ENCODE results near the gene TC2N.

TC2N gene

DNA sequence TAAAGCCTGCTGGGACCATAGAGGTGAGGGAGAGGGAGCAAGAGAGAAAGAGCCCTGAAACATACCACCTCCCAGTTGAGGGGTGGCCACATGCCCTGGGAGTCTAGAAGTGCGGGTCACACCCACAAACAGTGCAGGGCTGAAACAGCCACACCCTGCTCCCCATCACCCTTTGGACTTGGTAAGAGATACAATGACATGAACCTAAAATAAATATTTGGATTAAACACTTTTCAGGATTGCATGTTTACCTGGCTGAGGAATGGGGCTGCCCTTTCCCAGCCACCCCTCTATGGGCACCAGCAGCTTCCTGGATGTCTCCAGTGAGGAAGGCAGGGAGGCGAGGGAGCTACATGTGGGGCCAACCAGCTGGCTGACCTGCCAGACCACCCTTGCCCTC, 39.0 kb upstream of the TC2N start:
- Histone ChIP-seq H4K20me1 (ENCODE audit: insufficient read depth, low read length) (no peaks in the 10 kb centered on the region), H3K36me3 (replicated peaks; ENCODE audit: low read depth, low read length) (no peaks in the 10 kb centered on the region), H3K9me3 (ENCODE audit: insufficient read depth, low read length) (no peaks in the 10 kb centered on the region), H3K79me2 (ENCODE audit: low read length) (no peaks in the 10 kb centered on the region), H3K4me1 (ENCODE audit: low read length) (peaks cover 4% of the 10 kb centered on the region), H2AFZ (ENCODE audit: low read depth, low read length) (no peak overlapping the region), H3K27ac (ENCODE audit: low read length) (no peak overlapping the region), H3K4me3 (ENCODE audit: low read length) (no peak overlapping the region), H3K4me2 (ENCODE audit: low read length) (no peak overlapping the region), H3K27me3 (ENCODE audit: low read depth, low read length) (no peaks in the 10 kb centered on the region), H3K9ac (ENCODE audit: low read length) (no peak overlapping the region)
- TF ChIP-seq EZH2phosphoT487 (IDR thresholded peaks at IDR 0.05; ENCODE audit: low read depth), result no peak
- TF ChIP-seq, protein P1, sequence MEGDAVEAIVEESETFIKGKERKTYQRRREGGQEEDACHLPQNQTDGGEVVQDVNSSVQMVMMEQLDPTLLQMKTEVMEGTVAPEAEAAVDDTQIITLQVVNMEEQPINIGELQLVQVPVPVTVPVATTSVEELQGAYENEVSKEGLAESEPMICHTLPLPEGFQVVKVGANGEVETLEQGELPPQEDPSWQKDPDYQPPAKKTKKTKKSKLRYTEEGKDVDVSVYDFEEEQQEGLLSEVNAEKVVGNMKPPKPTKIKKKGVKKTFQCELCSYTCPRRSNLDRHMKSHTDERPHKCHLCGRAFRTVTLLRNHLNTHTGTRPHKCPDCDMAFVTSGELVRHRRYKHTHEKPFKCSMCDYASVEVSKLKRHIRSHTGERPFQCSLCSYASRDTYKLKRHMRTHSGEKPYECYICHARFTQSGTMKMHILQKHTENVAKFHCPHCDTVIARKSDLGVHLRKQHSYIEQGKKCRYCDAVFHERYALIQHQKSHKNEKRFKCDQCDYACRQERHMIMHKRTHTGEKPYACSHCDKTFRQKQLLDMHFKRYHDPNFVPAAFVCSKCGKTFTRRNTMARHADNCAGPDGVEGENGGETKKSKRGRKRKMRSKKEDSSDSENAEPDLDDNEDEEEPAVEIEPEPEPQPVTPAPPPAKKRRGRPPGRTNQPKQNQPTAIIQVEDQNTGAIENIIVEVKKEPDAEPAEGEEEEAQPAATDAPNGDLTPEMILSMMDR (IDR thresholded peaks at IDR 0.05; ENCODE audit: low read depth, low read length), result no peak

DNA sequence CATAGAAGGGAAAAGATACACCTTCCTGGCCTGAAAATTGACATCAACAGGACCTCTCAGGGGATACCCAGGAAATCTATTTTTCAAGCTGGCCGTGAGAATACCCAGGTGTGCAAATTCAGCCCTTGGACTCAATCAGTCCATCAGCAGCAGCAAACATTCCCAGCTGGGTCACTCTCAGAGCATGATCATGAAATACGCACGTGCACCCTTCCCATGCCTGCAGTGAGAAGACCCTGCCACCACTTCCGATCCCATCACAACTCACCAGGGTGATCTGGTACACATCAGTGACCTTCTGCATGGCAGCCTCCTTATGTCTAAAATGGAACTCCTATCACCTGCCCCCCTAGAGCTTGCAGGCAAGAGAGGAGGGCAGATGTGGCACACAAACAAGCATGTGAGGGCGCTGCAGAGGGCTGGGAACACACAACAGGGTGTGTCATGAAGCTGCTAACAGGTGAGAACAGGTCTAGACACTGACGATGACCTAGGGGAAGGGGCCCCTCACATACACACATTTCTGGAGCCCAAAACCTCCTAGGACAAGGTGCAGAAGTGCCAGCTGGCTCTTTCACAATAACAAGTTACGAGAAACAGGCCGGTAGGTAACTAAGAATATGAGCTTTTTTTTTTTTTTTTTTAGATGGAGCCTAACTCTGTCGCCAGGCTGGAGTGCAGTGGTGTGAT, 37.8 kb upstream of the TC2N start:
- H3K4me2 ChIP-seq (ENCODE audit: low read length), result no peak overlapping the region
- no peaks in the 10 kb centered on the region for H3K27me3 ChIP-seq (ENCODE audit: low read depth, low read length)
- TF ChIP-seq EZH2phosphoT487 (IDR thresholded peaks at IDR 0.05; ENCODE audit: low read depth), result no peak
- TF ChIP-seq, protein P1 (IDR thresholded peaks at IDR 0.05; ENCODE audit: low read depth, low read length), result no peak
- no peaks in the 10 kb centered on the region for H3K4me1 ChIP-seq (ENCODE audit: low read length)
- no peak overlapping the region for H3K9ac ChIP-seq (ENCODE audit: low read length)
- H3K9me3 ChIP-seq (ENCODE audit: insufficient read depth, low read length), result no peaks in the 10 kb centered on the region
- H3K36me3 ChIP-seq (replicated peaks; ENCODE audit: low read depth, low read length), result no peaks in the 10 kb centered on the region
- H3K79me2 ChIP-seq (ENCODE audit: low read length), result no peaks in the 10 kb centered on the region
- H3K4me3 ChIP-seq (ENCODE audit: low read length), result no peak overlapping the region
- no peaks in the 10 kb centered on the region for H4K20me1 ChIP-seq (ENCODE audit: insufficient read depth, low read length)
- H3K27ac ChIP-seq (ENCODE audit: low read length), result no peak overlapping the region
- no peak overlapping the region for H2AFZ ChIP-seq (ENCODE audit: low read depth, low read length)

DNA sequence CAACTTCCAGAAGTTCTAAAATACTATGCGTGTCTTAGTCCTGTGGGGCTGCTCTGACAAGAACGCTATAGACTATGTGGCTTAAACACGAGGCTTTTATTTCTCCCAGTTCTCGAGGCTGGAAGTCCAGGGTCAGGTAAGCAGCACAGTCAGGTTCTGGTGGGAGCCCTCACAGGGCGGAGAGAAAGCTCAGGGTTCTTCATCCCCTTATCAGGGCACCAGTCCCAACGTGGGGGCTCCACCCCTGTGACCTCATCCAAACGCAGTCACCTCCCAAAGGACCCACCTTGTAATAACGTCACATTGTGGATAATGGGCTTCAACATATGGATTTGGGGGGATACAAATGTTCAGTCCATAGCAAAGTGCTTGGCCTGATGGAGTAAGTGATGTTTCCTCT, 37.1 kb upstream of the TC2N start:
- Histone ChIP-seq H3K4me2 (ENCODE audit: low read length) (no peak overlapping the region), H3K27ac (ENCODE audit: low read length) (no peak overlapping the region), H4K20me1 (ENCODE audit: insufficient read depth, low read length) (no peaks in the 10 kb centered on the region), H2AFZ (ENCODE audit: low read depth, low read length) (no peak overlapping the region), H3K79me2 (ENCODE audit: low read length) (no peaks in the 10 kb centered on the region), H3K9me3 (ENCODE audit: insufficient read depth, low read length) (no peaks in the 10 kb centered on the region), H3K4me3 (ENCODE audit: low read length) (no peak overlapping the region), H3K9ac (ENCODE audit: low read length) (no peak overlapping the region), H3K4me1 (ENCODE audit: low read length) (no peaks in the 10 kb centered on the region), H3K27me3 (ENCODE audit: low read depth, low read length) (no peaks in the 10 kb centered on the region), H3K36me3 (replicated peaks; ENCODE audit: low read depth, low read length) (no peaks in the 10 kb centered on the region)
- TF ChIP-seq, protein P1 (IDR thresholded peaks at IDR 0.05; ENCODE audit: low read depth, low read length), result no peak
- no peak for TF ChIP-seq EZH2phosphoT487 (IDR thresholded peaks at IDR 0.05; ENCODE audit: low read depth)

DNA sequence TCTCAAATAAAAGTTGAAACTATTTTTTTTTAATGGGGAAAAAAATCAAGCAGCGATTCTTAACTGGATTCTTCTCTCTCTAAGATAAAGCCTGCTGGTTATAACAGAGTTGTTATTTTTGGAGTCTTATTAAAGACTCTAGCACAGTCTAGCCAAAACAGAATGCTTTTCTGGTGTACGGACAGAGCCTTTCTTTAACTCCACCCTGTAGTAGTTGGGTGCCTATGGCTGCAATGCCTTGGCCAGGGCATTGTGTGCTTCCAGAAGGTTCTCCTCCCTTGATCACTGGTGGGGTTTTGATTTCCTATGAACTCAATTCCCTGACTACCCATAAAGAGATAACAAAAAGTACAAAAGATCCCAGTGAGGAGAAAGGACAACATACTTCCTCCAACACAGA, 35.7 kb upstream of the TC2N start:
- TF ChIP-seq, protein P1 (IDR thresholded peaks at IDR 0.05; ENCODE audit: low read depth, low read length), result no peak
- TF ChIP-seq EZH2phosphoT487 (IDR thresholded peaks at IDR 0.05; ENCODE audit: low read depth), result no peak

More for the DNA sequence above, 35.7 kb upstream of the TC2N start:
- Histone ChIP-seq H3K4me1 (ENCODE audit: low read length) (no peaks in the 10 kb centered on the region), H3K79me2 (ENCODE audit: low read length) (no peaks in the 10 kb centered on the region), H3K4me2 (ENCODE audit: low read length) (no peak overlapping the region), H3K4me3 (ENCODE audit: low read length) (no peak overlapping the region), H3K9ac (ENCODE audit: low read length) (no peak overlapping the region), H4K20me1 (ENCODE audit: insufficient read depth, low read length) (no peaks in the 10 kb centered on the region), H3K36me3 (replicated peaks; ENCODE audit: low read depth, low read length) (no peaks in the 10 kb centered on the region), H3K27me3 (ENCODE audit: low read depth, low read length) (no peaks in the 10 kb centered on the region), H2AFZ (ENCODE audit: low read depth, low read length) (no peak overlapping the region), H3K27ac (ENCODE audit: low read length) (no peak overlapping the region), H3K9me3 (ENCODE audit: insufficient read depth, low read length) (no peaks in the 10 kb centered on the region)

Data from OCI-LY3 (cell line).